KMS-11 (cell line): ENCODE data around the gene FOXN3.

Experiments
- H2AFZ ChIP-seq: fragments of 200-600 bp; sonication (generic); 2 replicates; pipeline ENCODE4 v1.6.1; 2016; ENCODE audit warnings: antibody characterized with exemption, mixed run types, low read depth
- H3K27ac ChIP-seq: fragments of 200-600 bp; sonication (generic); 2 replicates; pipeline ENCODE4 v1.6.1; 2016; ENCODE audit warnings: mild to moderate bottlenecking, mixed run types
- H3K27me3 ChIP-seq: fragments of 200-600 bp; sonication (generic); 2 replicates; pipeline ENCODE4 v1.6.1; 2017; ENCODE audit warnings: mild to moderate bottlenecking, low read depth, mixed run types, moderate library complexity; ENCODE audit not compliant: insufficient read depth
- H3K36me3 ChIP-seq: fragments of 200-600 bp; sonication (generic); 2 replicates; pipeline ENCODE4 v1.6.1; 2017; ENCODE audit warnings: mild to moderate bottlenecking, mixed run types; ENCODE audit not compliant: insufficient read depth
- H3K4me1 ChIP-seq: fragments of 200-600 bp; sonication (generic); 2 replicates; pipeline ENCODE4 v1.6.1; 2016; ENCODE audit warnings: mild to moderate bottlenecking, low read depth, mixed run types; ENCODE audit not compliant: poor library complexity, severe bottlenecking
- H3K4me2 ChIP-seq: fragments of 200-600 bp; sonication (generic); 2 replicates; pipeline ENCODE4 v1.7.0; 2016; ENCODE audit warnings: mild to moderate bottlenecking, mixed run types
- H3K4me3 ChIP-seq: fragments of 200-600 bp; sonication (generic); IDR thresholded peaks from 2 replicates; pipeline ENCODE4 v1.6.1; 2017; ENCODE audit warnings: low read depth, low read length, mixed read lengths; ENCODE audit not compliant: insufficient read depth
- H3K79me2 ChIP-seq: fragments of 200-600 bp; sonication (generic); 2 replicates; pipeline ENCODE4 v1.6.1; 2016; ENCODE audit warnings: low read depth, mixed run types; ENCODE audit not compliant: insufficient read depth
- H3K9ac ChIP-seq: fragments of 200-600 bp; sonication (generic); 2 replicates; pipeline ENCODE4 v1.6.1; 2016; ENCODE audit warnings: mild to moderate bottlenecking, mixed run types
- H4K20me1 ChIP-seq: fragments of 200-600 bp; sonication (generic); 2 replicates; pipeline ENCODE4 v1.6.1; 2016; ENCODE audit warnings: mild to moderate bottlenecking, mixed run types; ENCODE audit not compliant: insufficient read depth
- TF ChIP-seq, protein P1 (sequence below): fragments of 200-600 bp; sonication (generic); conservative IDR thresholded peaks from 2 replicates; pipeline ENCODE4 v1.6.1; 2017; ENCODE audit warnings: low read depth, mild to moderate bottlenecking, antibody characterized with exemption, low read length, moderate library complexity, mixed read lengths

FOXN3 gene

DNA sequence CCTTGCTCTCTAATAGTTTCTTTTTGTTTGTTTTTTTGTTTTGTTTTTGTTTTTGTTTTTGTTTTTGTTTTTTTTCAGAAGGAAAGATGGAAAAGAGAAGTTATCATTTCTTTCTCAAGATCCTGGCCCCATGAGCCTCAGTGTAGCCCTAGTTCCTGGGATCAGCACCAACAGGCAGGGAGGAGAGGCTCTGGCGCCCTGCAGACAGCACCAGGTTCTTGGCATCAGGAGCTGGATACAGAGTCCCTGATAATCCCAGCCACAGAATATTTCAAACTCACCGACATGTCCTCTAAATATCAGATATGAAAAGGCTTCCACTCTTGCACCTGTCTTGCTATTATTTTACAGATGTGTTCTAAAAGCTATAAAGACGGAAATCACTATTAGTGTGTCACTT lies 52.7 kb downstream of the FOXN3 start:
- no peak overlapping the region for H3K4me2 ChIP-seq
- H2AFZ ChIP-seq = no peak overlapping the region
- H3K27me3 ChIP-seq = no peaks in the 10 kb centered on the region
- H3K79me2 ChIP-seq = no peaks in the 10 kb centered on the region
- no peak overlapping the region for H3K9ac ChIP-seq
- no peak overlapping the region for H3K4me3 ChIP-seq
- TF ChIP-seq, protein P1, sequence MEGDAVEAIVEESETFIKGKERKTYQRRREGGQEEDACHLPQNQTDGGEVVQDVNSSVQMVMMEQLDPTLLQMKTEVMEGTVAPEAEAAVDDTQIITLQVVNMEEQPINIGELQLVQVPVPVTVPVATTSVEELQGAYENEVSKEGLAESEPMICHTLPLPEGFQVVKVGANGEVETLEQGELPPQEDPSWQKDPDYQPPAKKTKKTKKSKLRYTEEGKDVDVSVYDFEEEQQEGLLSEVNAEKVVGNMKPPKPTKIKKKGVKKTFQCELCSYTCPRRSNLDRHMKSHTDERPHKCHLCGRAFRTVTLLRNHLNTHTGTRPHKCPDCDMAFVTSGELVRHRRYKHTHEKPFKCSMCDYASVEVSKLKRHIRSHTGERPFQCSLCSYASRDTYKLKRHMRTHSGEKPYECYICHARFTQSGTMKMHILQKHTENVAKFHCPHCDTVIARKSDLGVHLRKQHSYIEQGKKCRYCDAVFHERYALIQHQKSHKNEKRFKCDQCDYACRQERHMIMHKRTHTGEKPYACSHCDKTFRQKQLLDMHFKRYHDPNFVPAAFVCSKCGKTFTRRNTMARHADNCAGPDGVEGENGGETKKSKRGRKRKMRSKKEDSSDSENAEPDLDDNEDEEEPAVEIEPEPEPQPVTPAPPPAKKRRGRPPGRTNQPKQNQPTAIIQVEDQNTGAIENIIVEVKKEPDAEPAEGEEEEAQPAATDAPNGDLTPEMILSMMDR = no peak
- H4K20me1 ChIP-seq = no peaks in the 10 kb centered on the region
- no peak overlapping the region for H3K27ac ChIP-seq
- no peaks in the 10 kb centered on the region for H3K4me1 ChIP-seq
- H3K36me3 ChIP-seq = no peaks in the 10 kb centered on the region

DNA sequence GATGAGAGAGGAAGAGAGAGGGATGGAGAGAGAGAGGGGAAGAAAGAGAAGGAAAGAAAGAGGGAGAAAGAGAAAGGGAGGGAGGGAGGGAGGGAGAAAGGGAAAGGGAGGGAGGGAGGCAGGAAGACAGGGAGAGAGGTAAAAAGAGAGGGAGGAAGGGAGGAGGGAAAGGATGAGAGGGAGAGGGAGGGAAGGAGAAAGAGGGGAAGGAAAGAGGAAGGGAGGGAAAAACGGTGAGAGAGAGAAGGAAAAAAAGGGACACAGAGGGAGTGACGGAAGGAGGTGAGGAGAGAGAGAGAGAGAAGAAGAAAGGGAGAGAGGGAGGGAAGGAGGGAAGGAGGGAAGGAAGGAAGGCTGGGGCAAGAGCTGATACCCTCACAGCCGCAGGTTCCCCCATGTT lies 56.8 kb downstream of the FOXN3 start:
- TF ChIP-seq, protein P1 = no peak
- H3K4me2 ChIP-seq = no peak overlapping the region
- no peak overlapping the region for H3K27ac ChIP-seq
- no peaks in the 10 kb centered on the region for H3K79me2 ChIP-seq
- no peaks in the 10 kb centered on the region for H3K36me3 ChIP-seq
- H4K20me1 ChIP-seq = no peaks in the 10 kb centered on the region
- H3K4me1 ChIP-seq = no peaks in the 10 kb centered on the region
- H3K27me3 ChIP-seq = no peaks in the 10 kb centered on the region
- no peak overlapping the region for H3K9ac ChIP-seq
- H2AFZ ChIP-seq = no peak overlapping the region
- H3K4me3 ChIP-seq = no peak overlapping the region

DNA sequence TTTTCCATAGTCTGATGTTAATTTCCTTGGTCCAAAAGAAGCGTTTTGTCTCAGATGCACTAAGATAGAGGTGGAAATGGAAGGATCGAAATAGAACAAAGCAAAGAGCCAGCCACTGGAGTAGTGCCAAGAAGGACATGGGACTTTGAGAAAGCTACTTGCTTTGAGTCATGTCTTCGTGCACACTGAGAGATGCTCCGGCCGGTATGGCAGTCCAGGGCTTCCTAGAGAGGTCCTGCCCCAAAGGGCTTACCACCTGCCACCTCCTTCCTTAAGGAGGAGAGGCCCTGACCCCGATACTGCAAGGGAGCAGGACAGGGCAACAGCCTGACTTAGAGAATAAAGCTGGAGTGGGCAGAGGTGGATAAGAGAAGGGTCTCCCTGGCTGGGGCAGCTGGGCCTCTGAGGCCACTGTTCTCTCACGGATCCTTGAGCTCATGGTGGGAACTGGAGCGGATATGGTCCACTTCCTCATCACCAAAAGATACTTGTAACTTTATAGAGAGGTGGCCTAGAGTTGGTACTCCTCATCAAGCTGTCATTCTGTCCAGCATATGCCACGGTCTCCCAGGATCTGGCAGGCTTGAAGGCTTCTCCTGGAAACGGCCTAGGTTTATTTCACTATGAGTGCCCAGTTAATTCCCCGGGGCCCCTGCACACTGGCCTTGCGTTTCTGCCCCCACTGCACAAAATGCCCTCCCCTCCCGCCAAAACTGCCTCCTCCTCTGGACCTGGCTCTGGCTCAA lies 57.4 kb downstream of the FOXN3 start:
- TF ChIP-seq, protein P1 = no peak
- Histone ChIP-seq H3K9ac (no peak overlapping the region), H3K36me3 (no peaks in the 10 kb centered on the region), H3K27me3 (no peaks in the 10 kb centered on the region), H3K4me2 (no peak overlapping the region), H3K79me2 (no peaks in the 10 kb centered on the region), H4K20me1 (no peaks in the 10 kb centered on the region), H3K4me1 (no peaks in the 10 kb centered on the region), H3K27ac (no peak overlapping the region), H3K4me3 (no peak overlapping the region), H2AFZ (no peak overlapping the region)

DNA sequence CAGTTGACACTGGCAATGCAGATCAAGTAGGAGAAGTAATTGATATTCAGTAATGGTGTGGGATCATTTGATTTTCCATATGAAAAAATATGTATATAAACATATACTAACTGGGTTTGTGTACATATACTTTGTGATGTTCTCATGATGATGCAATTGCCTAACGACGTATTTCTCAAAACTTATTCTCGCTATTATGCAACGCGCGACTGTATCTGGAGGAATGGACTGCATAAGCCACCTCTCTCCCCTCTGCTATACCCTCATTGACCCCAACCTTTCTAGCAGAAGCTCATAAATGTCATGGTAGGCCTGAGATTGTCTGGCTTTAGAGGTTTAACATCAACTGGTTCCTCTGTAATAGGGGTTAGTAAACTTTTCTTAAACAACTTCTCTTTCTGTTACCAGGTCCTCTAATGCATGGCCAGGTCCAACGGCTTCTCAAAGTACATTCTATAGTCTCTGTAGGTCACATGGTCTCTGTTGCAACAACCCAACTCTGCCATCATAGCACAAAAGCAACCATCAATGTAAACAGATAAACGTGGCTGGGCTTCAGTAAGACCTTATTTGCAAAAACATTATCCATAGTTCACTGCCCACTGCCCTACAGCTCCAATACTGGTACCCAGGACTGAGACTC lies 59.3 kb downstream of the FOXN3 start:
- no peaks in the 10 kb centered on the region for H3K4me1 ChIP-seq
- no peaks in the 10 kb centered on the region for H3K36me3 ChIP-seq
- TF ChIP-seq, protein P1 = no peak
- no peak overlapping the region for H3K4me3 ChIP-seq
- no peaks in the 10 kb centered on the region for H3K79me2 ChIP-seq
- no peak overlapping the region for H3K9ac ChIP-seq
- H4K20me1 ChIP-seq = no peaks in the 10 kb centered on the region
- H3K27ac ChIP-seq = no peak overlapping the region
- no peaks in the 10 kb centered on the region for H3K27me3 ChIP-seq
- H3K4me2 ChIP-seq = no peak overlapping the region
- no peak overlapping the region for H2AFZ ChIP-seq
